NCI-H1436 (cell line): ENCODE measurements around the gene LPP.

ENCODE experiments used
- DNase-seq: peaks from one replicate; lab custom pipeline; 2025; lab: John Stamatoyannopoulos, UW

The LPP gene

DNA sequence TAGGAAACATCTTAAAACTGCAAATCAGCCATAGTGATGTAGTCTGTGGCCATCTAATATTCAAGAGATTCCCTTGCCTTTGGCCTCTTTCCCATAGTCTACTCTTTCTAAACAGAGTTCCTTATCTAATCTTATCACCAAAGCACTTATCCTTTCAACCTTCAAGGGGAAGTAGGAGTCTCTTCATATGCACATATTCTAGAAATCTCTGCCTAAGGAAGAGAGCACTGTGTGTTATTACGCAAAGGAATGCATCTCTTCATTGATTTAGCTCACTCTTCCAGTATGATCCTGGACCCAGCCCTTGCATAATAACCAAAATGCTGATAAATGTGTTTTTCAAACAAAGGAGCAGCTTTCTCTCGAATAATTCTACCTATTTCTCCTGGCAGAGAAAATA lies 764.1 kb downstream of the LPP start:
- DNase-seq: no peak

DNA sequence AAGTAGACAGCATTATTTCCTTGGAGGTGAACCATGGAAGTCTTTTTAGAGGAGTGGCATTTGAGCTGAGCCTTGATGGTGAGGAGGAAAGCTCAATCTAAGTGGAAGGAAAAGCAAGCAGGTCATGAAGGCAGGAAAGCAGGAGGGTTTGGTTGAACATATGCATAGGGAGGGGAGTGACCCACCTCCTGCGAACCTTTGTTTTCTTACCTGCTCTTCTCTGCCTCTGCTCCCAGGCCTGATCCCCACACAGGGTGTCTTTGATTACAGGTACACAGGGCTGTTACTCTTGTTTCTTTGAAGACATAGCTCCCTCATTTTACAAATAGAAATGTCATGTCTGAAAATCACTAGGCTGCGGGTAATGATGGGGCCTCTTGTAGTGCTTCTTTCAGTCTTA lies 769.7 kb downstream of the LPP start:
- DNase-seq: no peak

DNA sequence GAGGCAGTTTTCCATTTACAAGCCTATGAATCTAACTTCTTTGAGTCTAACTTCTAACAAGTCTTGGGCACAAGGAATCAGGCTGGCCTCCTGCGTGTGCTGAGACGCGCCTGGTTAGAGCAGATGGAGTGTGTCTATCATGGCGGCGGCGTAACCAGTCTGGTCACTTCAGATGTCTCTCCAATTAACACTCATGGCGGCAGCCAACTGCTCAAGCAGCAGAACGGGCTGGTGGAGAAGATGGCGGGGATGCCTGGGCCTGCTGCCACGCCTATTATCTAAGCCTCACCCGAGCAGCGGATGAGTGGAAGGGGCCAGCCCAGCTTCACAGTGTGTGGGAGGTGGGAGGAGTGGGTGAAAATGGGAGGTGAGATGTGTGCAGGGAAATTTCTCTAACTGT lies 771.4 kb downstream of the LPP start:
- DNase-seq: no peak

DNA sequence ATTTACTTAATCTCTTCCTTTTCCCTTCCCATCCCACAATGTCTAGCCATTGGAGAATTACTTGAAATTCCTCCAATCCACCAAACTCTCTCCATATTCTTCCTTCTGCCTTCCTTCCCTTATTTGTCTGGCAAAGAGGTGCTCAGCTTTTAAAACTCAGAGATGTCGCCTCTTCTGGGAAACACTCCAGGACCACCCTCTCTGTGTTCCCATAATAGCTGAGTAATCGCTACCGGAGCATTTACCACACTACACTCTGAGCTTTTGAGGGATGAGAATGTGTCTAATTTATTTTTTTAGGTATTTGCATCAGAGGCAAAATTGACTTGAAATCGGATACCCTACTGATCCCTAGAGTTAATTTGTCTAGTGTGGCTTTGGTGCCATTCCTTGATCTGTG lies 772.2 kb downstream of the LPP start:
- no peak for DNase-seq

DNA sequence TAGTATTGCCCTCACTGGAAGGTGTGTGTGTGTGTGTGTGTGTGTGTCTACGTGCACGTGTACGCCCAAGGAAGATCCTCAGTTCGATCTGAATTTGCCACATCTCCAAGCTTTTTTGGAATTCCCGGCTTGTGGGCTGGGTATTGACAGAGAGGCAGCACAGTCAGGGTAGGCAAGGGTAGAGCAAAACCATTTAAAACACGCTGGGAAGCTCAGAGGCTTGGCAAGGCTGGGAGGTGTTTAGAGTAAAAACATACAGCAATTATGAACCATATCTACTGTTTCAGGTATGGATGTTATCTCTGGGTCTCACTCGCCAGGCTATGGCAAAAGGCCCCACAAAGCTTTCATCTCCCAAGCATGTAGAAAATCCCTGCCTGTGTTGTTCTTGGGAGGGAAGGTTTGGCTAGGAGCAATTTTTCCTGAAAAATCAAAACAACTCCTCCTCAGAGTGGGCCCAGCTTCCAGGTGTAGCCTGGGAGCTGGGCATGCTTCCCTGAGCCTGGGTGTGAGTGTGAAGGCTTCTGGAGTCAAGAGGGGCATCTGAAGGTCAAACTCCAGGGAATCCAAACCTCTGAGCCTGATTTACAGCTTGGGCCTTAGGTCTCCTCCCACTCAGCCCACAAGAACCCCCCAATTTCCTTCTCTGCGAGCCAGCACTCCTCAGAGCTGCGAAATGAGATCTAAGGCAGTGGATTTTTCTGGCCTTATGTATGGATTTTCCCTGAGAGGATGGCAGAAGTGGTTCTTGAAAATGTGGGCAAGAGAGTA lies 773.0 kb downstream of the LPP start:
- DNase-seq: no peak

DNA sequence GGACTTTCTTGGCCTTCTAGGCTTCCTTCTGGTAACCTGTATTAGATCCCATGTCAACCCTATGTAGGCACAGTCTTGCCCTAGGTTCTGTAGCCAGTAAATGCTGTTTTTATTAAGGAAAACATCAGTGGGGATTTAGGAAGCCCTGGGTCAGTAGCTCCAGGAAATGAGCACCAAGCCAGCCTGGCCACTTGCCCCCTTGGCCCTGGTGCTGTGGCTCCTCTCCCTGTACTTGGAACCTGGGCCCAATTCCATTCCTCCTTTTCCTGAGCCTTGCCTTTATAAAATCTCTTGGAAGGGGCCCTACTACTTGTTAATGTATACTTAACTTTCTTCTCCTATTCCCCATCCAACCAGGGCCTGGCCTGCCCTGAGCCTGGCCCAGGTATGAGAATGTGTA lies 774.0 kb downstream of the LPP start:
- DNase-seq: no peak

DNA sequence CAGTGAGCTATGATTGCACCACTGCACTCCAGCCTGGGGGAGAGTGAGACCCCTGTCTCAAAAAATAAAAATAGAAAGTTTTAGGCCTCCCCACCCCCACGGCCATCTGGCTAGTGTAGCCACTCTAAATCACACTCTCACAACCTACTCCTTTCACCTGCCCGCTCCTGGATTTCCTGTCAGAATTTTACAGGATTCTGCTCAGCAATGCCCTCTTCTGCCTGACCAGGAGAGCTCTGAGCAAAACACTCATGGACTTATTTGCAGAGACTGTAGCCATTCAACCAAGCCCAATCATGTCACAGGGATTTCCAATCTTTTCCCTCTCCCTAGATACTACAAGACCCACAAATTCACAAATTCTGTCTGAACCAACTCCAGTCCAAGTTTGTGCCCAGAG lies 775.2 kb downstream of the LPP start:
- no peak for DNase-seq

DNA sequence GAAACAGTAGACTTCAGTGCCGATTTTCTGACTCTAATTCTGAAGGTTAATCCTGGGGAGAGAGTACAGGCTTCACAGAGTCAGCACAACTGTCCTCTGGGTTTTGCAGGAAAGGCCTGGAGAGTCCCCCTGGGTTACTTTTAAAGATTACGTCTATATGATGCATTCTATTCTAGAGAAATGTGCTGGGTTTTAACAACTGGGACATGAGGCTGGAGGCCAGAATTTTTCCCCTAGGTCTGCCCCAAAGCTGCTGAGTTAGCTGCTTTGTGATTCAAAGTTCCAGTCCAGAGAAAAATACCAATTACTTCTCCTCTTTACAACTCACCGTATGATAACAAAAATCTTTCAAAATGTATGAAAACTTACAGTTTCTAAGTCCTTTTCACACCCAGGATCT lies 777.1 kb downstream of the LPP start:
- DNase-seq: no peak

DNA sequence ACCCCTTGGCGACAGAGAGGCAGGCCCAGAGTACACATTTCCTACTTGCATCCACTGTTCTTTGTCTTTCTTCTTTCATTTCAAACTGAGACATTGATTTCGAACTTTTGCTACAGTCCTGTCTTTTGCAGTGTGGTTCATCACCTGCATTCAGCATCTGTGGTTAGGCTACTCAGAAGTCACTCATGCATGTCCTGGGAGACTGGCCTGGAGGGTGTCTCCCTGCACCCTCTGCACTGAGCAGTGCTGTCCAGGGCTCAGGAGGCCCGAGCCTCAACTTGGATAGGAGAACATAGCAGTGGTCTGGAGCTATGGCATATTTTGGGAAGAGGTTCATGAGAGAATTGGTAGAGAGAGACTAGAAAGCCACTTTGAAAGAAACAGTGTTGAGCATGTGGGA lies 777.6 kb downstream of the LPP start:
- DNase-seq: no peak

DNA sequence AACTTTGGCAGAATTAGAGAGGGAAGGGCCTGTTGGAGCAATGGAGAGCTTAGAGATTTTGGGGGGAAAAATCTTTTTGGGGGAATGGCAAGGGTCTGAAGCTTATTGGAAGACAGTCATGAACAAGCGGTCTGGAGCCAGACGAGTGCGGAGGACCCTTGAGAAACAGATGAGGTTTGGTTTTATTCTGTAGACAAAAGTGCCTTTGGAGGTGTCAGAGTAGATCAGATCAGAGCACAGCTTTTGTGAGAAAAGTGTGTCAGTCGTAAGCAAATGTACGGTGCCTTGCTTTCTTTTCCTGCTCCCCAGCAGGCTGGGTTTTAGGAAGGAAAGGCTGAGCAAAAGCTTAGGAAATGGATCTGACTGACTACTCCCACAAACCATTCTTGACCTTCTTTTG lies 781.0 kb downstream of the LPP start:
- DNase-seq: no peak

DNA sequence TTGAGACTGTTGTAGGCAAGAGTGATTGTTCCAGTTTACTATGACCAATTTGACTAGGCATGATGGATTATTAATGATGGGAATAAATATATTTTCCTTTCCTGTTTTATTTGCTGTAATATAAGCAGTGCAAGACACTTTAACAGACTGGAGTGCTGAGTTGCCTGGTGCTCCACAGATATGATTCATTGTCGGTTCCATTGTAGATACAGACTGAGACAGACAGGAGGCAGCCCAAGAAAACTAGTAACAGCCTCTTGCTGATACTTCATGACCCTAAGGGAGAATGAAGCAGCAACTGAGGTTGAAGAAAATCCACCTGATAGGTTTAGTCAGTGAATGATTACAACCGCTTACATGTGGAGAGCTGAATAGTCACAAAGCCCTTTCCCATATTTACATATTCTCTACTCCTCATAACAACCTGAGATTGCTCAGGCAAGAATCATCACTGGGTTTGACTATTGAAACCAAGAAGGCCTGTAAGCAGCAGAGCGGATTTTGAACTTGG lies 782.7 kb downstream of the LPP start:
- DNase-seq: no peak

DNA sequence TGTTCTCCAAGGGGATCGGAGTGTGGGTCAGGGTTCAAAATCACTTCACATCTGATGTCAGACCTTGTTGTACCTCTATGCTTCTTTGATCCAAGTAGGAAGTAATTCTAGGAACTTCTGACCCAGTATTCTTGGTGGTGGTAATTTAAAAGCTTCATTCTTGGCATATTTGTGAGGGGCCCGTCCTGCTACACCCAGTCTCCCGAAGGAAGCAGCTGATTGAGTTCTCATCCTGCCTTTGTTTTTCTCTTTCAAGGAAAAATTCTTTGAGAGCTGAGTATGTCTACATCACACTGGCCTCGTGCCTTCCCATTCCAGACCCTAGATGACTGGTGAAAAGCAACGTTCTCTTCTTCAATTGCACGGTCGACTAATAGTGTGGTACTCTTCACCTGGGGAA lies 783.4 kb downstream of the LPP start:
- no peak for DNase-seq

DNA sequence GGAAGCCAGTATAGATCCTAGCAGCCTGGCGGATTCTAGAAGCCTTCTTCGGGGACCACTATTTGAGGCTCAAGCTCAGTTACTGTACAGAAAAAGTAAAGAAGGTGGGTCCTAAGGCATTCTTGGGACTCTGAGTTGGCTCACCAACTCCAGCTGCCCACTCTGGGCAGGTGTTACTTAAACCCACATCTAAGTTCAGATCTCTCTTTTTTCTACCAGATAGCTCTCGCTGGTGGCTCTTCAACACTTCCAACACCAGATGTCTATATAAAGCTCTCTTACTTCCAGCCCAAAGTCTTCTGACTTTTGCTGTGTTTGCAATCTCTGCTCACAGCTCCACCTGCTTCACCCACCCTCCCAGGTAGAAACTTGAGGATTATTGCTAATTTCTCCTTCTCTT lies 785.0 kb downstream of the LPP start:
- DNase-seq: no peak

DNA sequence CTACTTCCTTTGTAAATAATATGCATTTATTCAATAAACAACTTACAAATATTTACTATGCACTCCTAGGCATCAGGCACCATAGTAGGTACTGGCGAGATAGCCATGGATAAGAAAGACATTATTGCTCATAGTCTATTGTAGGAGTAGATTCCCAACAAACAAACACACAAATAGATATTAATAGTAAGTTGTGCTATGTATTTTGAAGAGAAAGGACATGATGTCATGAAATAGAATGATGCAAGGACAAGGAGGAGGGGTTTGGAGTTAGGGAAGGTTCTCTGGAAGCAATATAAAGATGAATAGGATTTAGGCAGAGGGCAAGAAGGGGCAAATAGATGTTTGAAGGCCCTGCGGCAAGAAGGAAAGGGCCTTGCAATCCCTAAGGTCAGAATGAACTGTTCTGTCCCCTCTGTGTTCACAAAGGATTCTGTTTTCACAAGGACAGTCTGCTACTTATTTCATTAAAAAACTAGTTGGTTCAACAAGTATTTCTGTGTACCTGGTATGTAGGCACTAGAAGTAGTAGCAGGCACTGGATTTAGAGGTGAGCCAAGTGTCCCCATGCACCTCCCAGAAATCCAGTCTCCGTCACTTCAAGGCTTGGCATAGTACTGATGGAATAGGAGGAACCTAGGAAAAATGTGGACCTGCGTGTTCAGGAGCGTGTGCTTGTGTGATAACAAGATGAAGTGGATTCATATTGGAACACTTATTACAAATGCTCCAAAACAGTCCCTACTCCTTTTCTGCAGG lies 786.0 kb downstream of the LPP start:
- DNase-seq: no peak
